ENCODE measurements around the gene HS3ST2. TPM values are rescaled to one million over a fixed set of nuclear protein-coding genes. Genes with fewer than 3 reads are reported as not detected.
"Not testable (repeated sequence)": the region's sequence is repeated elsewhere in the genome, so short reads cannot be mapped to it uniquely, and the experiment has no call there.

The HS3ST2 gene
- total and polyA plus RNA-seq, 2 of the 8 experiments (the other 6 are each of a cell fraction or from before 2014, with no cell fraction given), result 1.7 to 3.7 TPM

DNA sequence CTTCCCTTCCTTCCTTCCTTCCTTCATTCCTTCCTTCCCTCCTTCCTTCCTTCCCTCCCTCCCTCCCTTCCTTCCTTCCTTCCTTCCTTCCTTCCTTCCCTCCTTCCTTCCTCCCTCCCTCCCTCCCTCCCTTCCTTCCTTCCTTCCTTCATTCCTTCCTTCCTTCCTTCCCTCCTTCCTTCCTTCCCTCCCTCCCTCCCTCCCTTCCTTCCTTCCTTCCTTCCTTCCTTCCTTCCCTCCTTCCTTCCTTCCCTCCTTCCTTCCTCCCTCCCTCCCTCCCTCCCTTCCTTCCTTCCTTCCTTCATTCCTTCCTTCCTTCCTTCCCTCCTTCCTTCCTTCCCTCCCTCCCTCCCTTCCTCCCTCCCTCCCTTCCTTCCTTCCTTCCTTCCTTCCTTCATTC lies 4.8 kb downstream of the HS3ST2 start:
- H2BK120ac ChIP-seq (replicated peaks; ENCODE audit: low read depth, low read length); H3K23ac ChIP-seq (ENCODE audit: insufficient read length); H3K18ac ChIP-seq (ENCODE audit: extremely low read depth, low read length); H3K56ac ChIP-seq (replicated peaks; ENCODE audit: insufficient read length, low read depth, low read length); FAIRE-seq; H4K8ac ChIP-seq (ENCODE audit: extremely low read depth, insufficient read depth, low read length); H3K36me3 ChIP-seq (ENCODE audit: control insufficient read depth in 2 of 4, insufficient read depth in 4 of 4, low read length in 3 of 4); H2BK20ac ChIP-seq (ENCODE audit: low read length); H2BK5ac ChIP-seq (ENCODE audit: low read depth, low read length); H3K27ac ChIP-seq (ENCODE audit: low read depth, low read length); H3K9ac ChIP-seq (replicated peaks in 1 of 4; ENCODE audit: extremely low read depth in 1 of 4, low read depth in 3 of 4, low read length in 3 of 4); POLR2A ChIA-PET (ENCODE audit: partially characterized antibody); H2AFZ ChIP-seq (ENCODE audit: low read length); H3K9me3 ChIP-seq (ENCODE audit: insufficient read depth in 2 of 2, low read depth in 1 of 2, low read length in 1 of 2); H3K4me3 ChIP-seq (ENCODE audit: extremely low read depth in 1 of 4, insufficient read depth in 2 of 4, low read depth in 3 of 4, low read length in 4 of 4); H4K91ac ChIP-seq (replicated peaks; ENCODE audit: insufficient read length, low read length); H3K14ac ChIP-seq (ENCODE audit: insufficient read length); CTCF ChIA-PET (ENCODE audit: partially characterized antibody); H3K4me2 ChIP-seq (ENCODE audit: insufficient read depth in 1 of 2, low read depth in 2 of 2, low read length in 2 of 2); H3K4ac ChIP-seq (replicated peaks; ENCODE audit: insufficient read length, low read depth, low read length); H2AK5ac ChIP-seq (ENCODE audit: low read depth, low read length); H4K20me1 ChIP-seq (replicated peaks in 1 of 2; ENCODE audit: control insufficient read depth in 1 of 2, insufficient read depth in 2 of 2, low read length in 2 of 2); H3K4me1 ChIP-seq (replicated peaks in 1 of 4; ENCODE audit: control insufficient read depth in 3 of 4, insufficient read depth in 4 of 4, low read length in 3 of 4); H2BK15ac ChIP-seq (ENCODE audit: low read length); H2BK12ac ChIP-seq (ENCODE audit: low read depth, low read length); H3K79me1 ChIP-seq (ENCODE audit: low read depth, low read length); DNase-seq (ENCODE audit: low read depth in 1 of 2, low spot score in 2 of 2); H4K5ac ChIP-seq (ENCODE audit: insufficient read length, low read depth, low read length); H3K79me2 ChIP-seq (ENCODE audit: control insufficient read depth in 1 of 2, insufficient read depth in 2 of 2, low read length in 2 of 2): not testable (repeated sequence)
- peaks cover 11% of the 10 kb centered on the region for H3K23me2 ChIP-seq (ENCODE audit: low read depth, low read length)
- H3K27me3 ChIP-seq (replicated peaks in 1 of 4; ENCODE audit: control insufficient read depth in 3 of 4, extremely low read depth in 1 of 4, insufficient read depth in 3 of 4, low read length in 3 of 4), result peaks cover 2 to 18% (median 15%) of the 10 kb centered on the region in 4 experiments
